Mesothelial cell of epicardium (in vitro differentiated cells): ENCODE measurements around the gene RIPK3. TPM values are rescaled to one million over a fixed set of nuclear protein-coding genes. Genes with fewer than 3 reads are reported as not detected.
"Not testable (repeated sequence)": the region's sequence is repeated elsewhere in the genome, so short reads cannot be mapped to it uniquely, and the experiment has no call there.

Experiments
- DNase-seq, 2 experiments: peaks; one replicate each; pipeline ENCODE4 v3.0.0; 2021; ENCODE audit warnings: low spot score in 2 of 2; ENCODE audit not compliant: unreplicated experiment in 2 of 2
- H3K27ac Mint-ChIP-seq: 2 replicates; pipeline ENCODE4 v1.8.0; 2021; ENCODE audit warnings: mixed read lengths
- H3K27me3 Mint-ChIP-seq: 2 replicates; pipeline ENCODE4 v1.8.0; 2021; ENCODE audit warnings: low read depth, mixed read lengths
- H3K36me3 Mint-ChIP-seq: 2 replicates; pipeline ENCODE4 v1.8.0; 2021; ENCODE audit warnings: mixed read lengths
- H3K4me1 Mint-ChIP-seq: 2 replicates; pipeline ENCODE4 v1.8.0; 2021; ENCODE audit warnings: mixed read lengths
- H3K4me3 Mint-ChIP-seq: 2 replicates; pipeline ENCODE4 v1.8.0; 2021; ENCODE audit warnings: mild to moderate bottlenecking, moderate library complexity, mixed read lengths
- H3K9me3 Mint-ChIP-seq: 2 replicates; pipeline ENCODE4 v1.8.0; 2021; ENCODE audit warnings: mixed read lengths
- total RNA-seq: library from RNA; stranded (reverse); gene quantifications from 3 replicates; pipeline ENCODE4 v1.2.1, GENCODE V29; 2021
- TF ChIP-seq, protein P1 (sequence below): fragments of 200-600 bp; sonication (generic); IDR thresholded peaks from one replicate; pipeline ENCODE4 v1.5.0; 2021; ENCODE audit warnings: antibody characterized with exemption; ENCODE audit not compliant: unreplicated experiment

The RIPK3 gene
- total RNA-seq = 1.9 to 2.2 TPM (median 2.0 TPM) in 3 replicates

DNA sequence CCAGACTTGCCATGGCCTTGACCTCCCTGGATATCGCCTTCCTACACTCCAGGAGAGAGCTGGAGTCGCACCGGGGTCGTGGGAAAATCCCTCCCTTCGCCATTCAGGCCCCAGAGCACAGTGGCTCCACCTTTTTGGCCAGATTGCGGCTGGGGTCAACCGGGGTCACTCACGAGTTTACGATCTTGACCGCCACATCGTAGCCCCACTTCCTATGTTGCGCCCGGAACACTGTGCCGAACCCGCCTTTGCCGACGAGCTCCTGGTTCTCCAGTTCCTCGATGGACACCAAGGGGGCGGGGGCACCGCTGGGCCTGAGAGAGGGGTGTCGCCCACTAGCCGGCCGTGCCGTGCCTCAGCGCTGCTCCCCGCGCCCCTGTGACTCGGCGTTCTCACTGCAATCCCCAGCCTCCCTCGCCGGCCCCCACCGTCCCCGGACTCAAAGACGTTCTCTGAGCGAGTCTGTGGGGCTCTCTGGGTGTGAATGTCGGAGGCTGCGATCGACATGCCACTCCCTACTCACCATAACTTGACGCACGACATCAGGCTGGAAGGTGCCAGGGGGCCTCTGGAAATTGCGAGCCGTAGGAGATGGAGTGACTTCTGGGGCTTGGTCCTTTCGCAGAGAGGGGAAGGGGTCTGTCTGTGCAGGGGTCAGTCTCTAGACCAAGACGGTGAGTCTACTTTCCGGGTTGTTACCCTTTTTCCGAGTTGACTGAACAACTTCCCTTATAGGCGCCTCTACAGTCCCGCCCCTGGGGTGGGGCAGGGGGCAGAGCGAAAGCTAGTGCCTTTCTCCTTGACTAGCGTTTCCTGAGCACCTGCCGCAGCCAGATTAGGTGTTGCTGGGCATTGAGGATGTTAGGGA, at the start of gene RIPK3:
RIPK3 (minus strand) TSS at position 708 of the 868 bp plus-strand sequence; CDS start at position 543, 165 bp downstream.
- H3K9me3 Mint-ChIP-seq = no peaks in the 10 kb centered on the region
- TF ChIP-seq, protein P1, sequence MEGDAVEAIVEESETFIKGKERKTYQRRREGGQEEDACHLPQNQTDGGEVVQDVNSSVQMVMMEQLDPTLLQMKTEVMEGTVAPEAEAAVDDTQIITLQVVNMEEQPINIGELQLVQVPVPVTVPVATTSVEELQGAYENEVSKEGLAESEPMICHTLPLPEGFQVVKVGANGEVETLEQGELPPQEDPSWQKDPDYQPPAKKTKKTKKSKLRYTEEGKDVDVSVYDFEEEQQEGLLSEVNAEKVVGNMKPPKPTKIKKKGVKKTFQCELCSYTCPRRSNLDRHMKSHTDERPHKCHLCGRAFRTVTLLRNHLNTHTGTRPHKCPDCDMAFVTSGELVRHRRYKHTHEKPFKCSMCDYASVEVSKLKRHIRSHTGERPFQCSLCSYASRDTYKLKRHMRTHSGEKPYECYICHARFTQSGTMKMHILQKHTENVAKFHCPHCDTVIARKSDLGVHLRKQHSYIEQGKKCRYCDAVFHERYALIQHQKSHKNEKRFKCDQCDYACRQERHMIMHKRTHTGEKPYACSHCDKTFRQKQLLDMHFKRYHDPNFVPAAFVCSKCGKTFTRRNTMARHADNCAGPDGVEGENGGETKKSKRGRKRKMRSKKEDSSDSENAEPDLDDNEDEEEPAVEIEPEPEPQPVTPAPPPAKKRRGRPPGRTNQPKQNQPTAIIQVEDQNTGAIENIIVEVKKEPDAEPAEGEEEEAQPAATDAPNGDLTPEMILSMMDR = no peak
- peaks cover 11% of the 10 kb centered on the region for H3K4me1 Mint-ChIP-seq
- no peak within 1 kb of the TSS for H3K27ac Mint-ChIP-seq
- no peaks in the 10 kb centered on the region for H3K36me3 Mint-ChIP-seq
- peaks cover 88% of the 10 kb centered on the region for H3K27me3 Mint-ChIP-seq
- DNase-seq = no peak
- H3K4me3 Mint-ChIP-seq = peak within 1 kb of the TSS; percentile 63

DNA sequence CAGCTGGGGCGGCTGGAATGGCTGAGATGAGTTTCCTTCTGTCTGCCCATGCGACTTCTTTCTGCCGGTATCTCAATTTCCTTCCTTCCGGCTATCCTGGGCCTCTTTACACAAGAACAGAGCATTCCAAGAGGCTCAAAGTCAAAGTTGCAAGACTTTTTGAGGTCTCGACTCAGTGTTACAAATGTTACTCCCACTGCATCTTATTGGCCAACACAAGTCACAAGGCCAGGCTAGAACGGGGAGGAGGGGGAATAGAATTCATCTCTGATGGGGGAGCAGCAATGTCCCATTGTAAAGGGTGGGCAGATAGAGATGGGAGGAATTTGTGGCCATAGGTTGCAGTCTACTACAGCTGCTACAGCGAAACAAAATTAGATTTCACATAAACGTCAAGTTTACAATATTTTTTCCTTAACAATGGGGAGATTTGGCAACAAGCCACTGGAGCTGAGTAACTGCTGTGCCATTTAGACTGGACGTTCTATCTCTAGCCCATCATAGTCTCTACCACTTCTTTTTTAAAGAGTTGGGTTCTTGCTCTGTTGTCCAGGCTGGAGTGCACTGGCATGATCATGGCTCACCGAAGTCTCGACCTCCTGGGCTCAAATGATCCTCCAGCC, 49.5 kb upstream of the RIPK3 start:
- no peaks in the 10 kb centered on the region for H3K27me3 Mint-ChIP-seq
- no peak overlapping the region for H3K4me3 Mint-ChIP-seq
- TF ChIP-seq, protein P1 = no peak
- peaks cover 52% of the 10 kb centered on the region for H3K4me1 Mint-ChIP-seq
- DNase-seq = no peak
- H3K9me3 Mint-ChIP-seq = no peaks in the 10 kb centered on the region
- H3K27ac Mint-ChIP-seq = peak overlapping the region; percentile 61
- H3K36me3 Mint-ChIP-seq = no peaks in the 10 kb centered on the region

DNA sequence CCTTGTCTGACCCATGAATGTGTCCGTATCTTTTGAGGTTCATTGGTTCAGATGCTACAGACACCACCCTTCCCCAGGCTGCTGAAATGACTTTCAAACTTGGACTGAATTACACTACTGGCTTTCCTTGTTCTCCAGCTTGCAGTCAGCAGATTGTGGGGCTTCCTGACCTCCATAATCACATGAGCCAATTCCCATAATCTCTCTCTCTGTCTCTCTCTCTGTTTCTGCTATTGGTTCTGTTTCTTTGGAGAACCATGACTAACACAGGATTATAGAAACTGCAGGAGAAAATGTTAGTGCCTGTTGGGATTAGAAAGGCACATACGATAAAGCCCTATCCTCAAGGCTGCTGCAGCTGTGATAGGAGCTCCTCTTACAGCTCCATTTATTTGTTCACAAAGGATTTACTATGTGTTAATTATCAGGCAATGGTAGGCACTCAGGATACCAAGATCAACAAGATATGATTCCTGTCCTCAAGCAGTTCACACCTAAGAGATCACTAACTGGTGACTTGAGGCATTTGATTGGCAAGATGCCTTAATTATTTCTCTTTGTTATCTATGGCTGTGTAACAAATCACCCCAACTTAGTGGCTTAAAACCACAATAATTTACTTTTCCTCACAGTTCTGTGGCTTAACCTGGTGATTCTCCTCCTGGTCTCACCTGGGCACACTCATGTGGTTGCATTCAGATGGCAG, 48.8 kb upstream of the RIPK3 start:
- Mint-ChIP-seq H3K27ac (peak overlapping the region; percentile 61), H3K9me3 (no peaks in the 10 kb centered on the region), H3K4me1 (peaks cover 45% of the 10 kb centered on the region), H3K27me3 (no peaks in the 10 kb centered on the region), H3K36me3 (no peaks in the 10 kb centered on the region), H3K4me3 (no peak overlapping the region)
- DNase-seq = no peak
- TF ChIP-seq, protein P1 = no peak

DNA sequence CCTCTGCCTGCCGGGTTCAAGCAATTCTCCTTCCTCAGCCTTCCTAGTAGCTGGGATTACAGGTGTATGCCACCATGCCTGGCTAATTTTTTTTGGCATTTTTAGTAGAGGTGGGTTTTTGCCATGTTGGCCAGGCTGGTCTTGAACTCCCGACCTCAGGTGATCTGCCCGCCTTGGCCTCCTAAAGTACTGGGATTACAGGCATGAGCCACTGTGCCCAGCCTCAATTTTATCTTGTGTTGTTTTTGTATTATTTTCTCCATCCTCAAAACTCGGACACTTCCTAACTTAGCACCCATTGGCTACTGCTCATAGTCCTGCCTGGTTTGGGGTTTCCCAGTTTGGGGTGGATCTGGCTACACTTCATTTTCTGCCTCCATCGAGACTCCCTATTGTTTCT, 47.8 kb upstream of the RIPK3 start:
- H3K4me1 Mint-ChIP-seq = peaks cover 40% of the 10 kb centered on the region
- not testable (repeated sequence) for H3K27me3 Mint-ChIP-seq, H3K9me3 Mint-ChIP-seq, H3K36me3 Mint-ChIP-seq, H3K27ac Mint-ChIP-seq, DNase-seq, H3K4me3 Mint-ChIP-seq

DNA sequence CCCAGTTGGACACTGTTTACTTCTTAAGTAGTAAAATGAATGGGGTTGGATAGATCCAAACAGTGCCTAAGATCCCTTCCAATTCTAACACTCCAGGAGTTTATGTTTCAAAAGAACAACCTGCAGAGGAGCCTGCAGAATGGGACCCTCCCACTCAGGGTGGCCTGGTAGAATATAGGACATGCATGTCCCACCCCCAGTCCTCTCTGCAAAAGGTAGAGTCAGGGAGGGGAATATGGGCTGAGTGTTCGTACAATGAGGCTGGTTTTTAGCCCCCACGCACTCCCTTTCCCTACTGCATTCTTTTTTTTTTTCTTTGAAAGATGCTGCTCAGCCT, 47.2 kb upstream of the RIPK3 start:
- Mint-ChIP-seq H3K4me1 (peaks cover 42% of the 10 kb centered on the region), H3K27me3 (no peaks in the 10 kb centered on the region), H3K9me3 (no peaks in the 10 kb centered on the region), H3K4me3 (no peak overlapping the region), H3K27ac (no peak overlapping the region), H3K36me3 (no peaks in the 10 kb centered on the region)
- TF ChIP-seq, protein P1 = no peak
- no peak for DNase-seq

DNA sequence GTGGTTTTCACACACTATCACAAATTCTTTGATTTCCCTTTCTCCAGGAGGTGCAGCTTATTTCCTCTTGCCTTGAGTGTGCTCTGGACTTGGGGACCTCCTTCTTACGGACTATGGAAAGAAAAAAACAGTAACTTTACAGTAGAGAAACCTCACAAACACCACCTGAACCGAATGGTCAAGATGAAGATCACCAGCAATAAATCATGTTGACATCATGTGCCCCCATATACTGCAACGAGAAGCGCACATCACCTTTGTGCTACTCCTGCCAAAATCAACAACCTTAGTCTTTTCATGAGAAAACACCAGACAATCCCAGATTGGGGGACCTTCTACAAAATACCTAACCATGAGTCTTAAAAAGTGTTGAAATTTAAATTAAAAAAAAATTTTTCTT, 45.7 kb upstream of the RIPK3 start:
- no peaks in the 10 kb centered on the region for H3K27me3 Mint-ChIP-seq
- no peaks in the 10 kb centered on the region for H3K36me3 Mint-ChIP-seq
- H3K4me1 Mint-ChIP-seq = peaks cover 42% of the 10 kb centered on the region
- H3K9me3 Mint-ChIP-seq = no peaks in the 10 kb centered on the region
- H3K27ac Mint-ChIP-seq = no peak overlapping the region
- H3K4me3 Mint-ChIP-seq = no peak overlapping the region
- TF ChIP-seq, protein P1 = no peak
- no peak for DNase-seq
